DMS79 treated with DMSO at 0.1 percent for 48 hours (cell line): ENCODE measurements around the gene VPS13A.

ENCODE experiments used
- DNase-seq: peaks from one replicate; lab custom pipeline; 2025; lab: John Stamatoyannopoulos, UW

The VPS13A gene

GRCh38 chr9:77457916-77458592, 280.7 kb downstream of the VPS13A start:
- DNase-seq, result peak; percentile 68

GRCh38 chr9:77460938-77461337, 283.6 kb downstream of the VPS13A start:
- DNase-seq, result no peak

- DNase-seq, result no peak
These were observed 284.7 kb downstream of the VPS13A start for GRCh38 chr9:77462066-77462465.

- no peak for DNase-seq
These were observed 285.8 kb downstream of the VPS13A start for GRCh38 chr9:77463151-77463550.

GRCh38 chr9:77464661-77465060, 287.3 kb downstream of the VPS13A start:
- no peak for DNase-seq

DNA sequence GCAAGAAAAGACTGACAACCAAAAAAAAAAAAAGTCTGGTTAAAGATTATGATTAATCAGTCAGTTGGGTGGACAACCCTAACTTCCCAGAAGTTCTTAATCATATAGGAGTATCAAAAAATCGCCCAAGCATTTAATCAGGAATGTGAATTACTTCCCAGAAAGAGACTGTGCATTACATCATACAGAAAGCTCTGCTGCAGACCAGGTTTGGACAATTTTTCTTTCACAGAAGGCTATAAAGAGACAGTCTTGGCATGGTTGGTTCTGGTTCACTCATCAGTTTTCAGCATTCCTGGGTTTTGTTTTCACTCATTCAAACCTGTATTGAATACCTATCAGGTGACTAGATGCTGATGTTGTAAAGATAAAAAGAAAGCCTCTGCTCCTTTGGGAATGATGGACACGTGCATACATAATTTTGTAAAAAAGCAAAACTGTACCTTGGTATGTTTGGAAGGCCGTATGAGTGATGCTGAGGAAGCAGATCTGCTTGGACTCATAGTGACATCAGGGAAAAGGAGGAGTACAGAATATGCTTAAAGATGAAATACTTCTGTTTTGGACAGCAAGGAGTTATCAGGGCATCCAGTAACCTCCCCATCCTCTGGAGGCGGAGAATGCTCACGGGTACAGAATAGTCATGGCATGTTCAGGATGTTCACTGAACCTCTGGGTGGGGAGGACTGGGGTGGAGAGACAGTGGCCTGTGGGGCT, 292.3 kb downstream of the VPS13A start:
- DNase-seq, result no peak
